Upper lobe of left lung (tissue), 6 donors: ENCODE data around the gene IFT43. TPM values are rescaled to one million over a fixed set of nuclear protein-coding genes. Genes with fewer than 3 reads are reported as not detected.

Experiments
- ATAC-seq, 2 donors: fragments of 200-7000 bp; cut with Tn5 transposase; one replicate each; pipeline ENCODE4 v1.9.1; 2022; ENCODE audit warnings: mild to moderate bottlenecking in 2 of 2, moderate library complexity in 2 of 2; ENCODE audit not compliant: low FRiP score in 2 of 2
- DNase-seq, 2 donors: peaks; one replicate each; pipeline ENCODE4 v3.0.0-alpha.2; 2019 to 2020
- H3K27ac ChIP-seq, 4 donors: fragments of 200-600 bp; sonication (generic); one replicate each; pipeline ENCODE4 v1.5.1; 2016 to 2019
- H3K27me3 ChIP-seq, 4 donors: fragments of 200-600 bp; sonication (generic); one replicate each; pipeline ENCODE4 v1.5.1; 2017 to 2019
- H3K36me3 ChIP-seq, 4 donors: fragments of 200-600 bp; sonication (generic); one replicate each; pipeline ENCODE4 v1.5.1; 2016 to 2019
- H3K4me1 ChIP-seq, 4 donors: fragments of 200-600 bp; sonication (generic); one replicate each; pipeline ENCODE4 v1.5.1; 2018 to 2019
- H3K4me3 ChIP-seq, 4 donors: fragments of 200-600 bp; sonication (generic); one replicate each; pipeline ENCODE4 v1.5.1; 2017 to 2019; ENCODE audit warnings: mild to moderate bottlenecking in 2 of 4, moderate library complexity in 1 of 4
- H3K9me3 ChIP-seq, 4 donors: fragments of 200-600 bp; sonication (generic); one replicate each; pipeline ENCODE4 v1.5.1; 2018 to 2019
- EP300 ChIP-seq, 4 donors: sonication (generic); formaldehyde crosslinking; IDR thresholded peaks; one replicate each; pipeline ENCODE4 v1.5.1; 2017; ENCODE audit warnings: antibody characterized with exemption in 4 of 4, control low read depth in 2 of 4
- POLR2A ChIP-seq, 4 donors: fragments of 450-650 bp; IDR thresholded peaks; one replicate each; pipeline ENCODE4 v1.5.1; 2016 to 2017; ENCODE audit warnings: antibody characterized with exemption in 4 of 4, mild to moderate bottlenecking in 2 of 4
- POLR2AphosphoS5 ChIP-seq, 2 donors: sonication (generic); formaldehyde crosslinking; IDR thresholded peaks; one replicate each; pipeline ENCODE4 v1.5.1; 2017; ENCODE audit warnings: antibody characterized with exemption in 2 of 2
- WGBS, 2 donors: methylation state at CpG; one replicate each; pipeline ENCODE4 v1.1.5; 2017 to 2018; 5-methylcytosine and 5-hydroxymethylcytosine counted together
- total RNA-seq, 6 donors: library from RNA; depleted of rRNA in 4 of 6; stranded (reverse); fragments of >200 nt in 4 of 6; gene quantifications; one replicate each; pipeline versions ENCODE4 v1.1.0 to v1.2.1, GENCODE V29; 2016 to 2021
- TF ChIP-seq, protein P1 (sequence below), 6 experiments: fragments of 450-650 bp in 4 of 6; fragments of 200-600 bp in 2 of 6; sonication (generic) in 2 of 6; IDR thresholded peaks; one replicate each; pipeline ENCODE4 v1.5.1; 2016 to 2019; ENCODE audit warnings: antibody characterized with exemption in 6 of 6
- donor health status: DM: no; HTN: no; CAD: no; lungs with moderate emphysema.
- donor health status: DM: no; HTN: yes; CAD: no; lungs with severe emphysema.

Gene IFT43
- total RNA-seq, 6 donors from 2014 or later = 16.0 to 44.4 (median 34.9) TPM

DNA sequence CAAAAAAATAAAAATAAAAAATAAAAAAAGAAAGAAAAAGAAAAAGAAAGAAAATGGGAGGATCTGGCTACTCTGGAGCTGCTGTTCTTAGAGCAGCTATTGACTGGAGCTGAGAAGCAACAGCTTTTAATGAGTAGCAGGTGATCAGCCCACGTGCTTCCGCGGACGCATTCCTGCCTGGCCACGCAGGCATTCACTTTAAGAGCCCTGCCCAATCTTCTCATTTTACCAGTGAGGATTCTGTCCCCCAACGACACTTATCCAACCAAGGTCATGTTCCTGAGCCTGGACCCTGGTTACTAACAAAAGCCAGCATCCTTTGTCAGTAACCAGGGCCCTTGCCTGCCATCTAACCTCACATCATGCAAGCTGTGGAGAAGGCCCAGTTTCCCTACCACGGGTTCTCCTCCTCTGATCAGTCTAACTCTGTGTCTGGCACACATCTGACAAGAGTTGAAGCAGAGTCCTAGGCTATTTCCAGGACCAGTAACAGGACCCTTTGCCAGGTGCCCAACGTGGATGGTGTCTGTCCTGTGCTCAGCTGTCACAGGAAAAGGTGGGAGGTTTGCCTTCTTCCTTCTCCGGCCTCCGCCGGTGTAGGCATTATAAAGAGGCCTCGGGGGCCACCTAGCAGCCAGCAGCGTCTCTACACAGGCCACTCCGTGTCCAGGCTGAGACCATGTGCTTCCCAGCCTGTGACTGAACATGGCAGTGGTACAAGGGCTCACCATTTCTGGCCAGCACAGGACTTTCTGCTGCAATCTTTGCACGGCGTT lies 105.2 kb downstream of the IFT43 start:
- TF ChIP-seq POLR2AphosphoS5 (IDR thresholded peaks at IDR 0.05) (no peak), EP300 (IDR thresholded peaks at IDR 0.05) (no peak), POLR2A (IDR thresholded peaks at IDR 0.05) (no peak)
- TF ChIP-seq, protein P1, sequence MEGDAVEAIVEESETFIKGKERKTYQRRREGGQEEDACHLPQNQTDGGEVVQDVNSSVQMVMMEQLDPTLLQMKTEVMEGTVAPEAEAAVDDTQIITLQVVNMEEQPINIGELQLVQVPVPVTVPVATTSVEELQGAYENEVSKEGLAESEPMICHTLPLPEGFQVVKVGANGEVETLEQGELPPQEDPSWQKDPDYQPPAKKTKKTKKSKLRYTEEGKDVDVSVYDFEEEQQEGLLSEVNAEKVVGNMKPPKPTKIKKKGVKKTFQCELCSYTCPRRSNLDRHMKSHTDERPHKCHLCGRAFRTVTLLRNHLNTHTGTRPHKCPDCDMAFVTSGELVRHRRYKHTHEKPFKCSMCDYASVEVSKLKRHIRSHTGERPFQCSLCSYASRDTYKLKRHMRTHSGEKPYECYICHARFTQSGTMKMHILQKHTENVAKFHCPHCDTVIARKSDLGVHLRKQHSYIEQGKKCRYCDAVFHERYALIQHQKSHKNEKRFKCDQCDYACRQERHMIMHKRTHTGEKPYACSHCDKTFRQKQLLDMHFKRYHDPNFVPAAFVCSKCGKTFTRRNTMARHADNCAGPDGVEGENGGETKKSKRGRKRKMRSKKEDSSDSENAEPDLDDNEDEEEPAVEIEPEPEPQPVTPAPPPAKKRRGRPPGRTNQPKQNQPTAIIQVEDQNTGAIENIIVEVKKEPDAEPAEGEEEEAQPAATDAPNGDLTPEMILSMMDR (IDR thresholded peaks at IDR 0.05) = peak in 1 of 6 experiments; percentile 12
- 63 to 75% methylated on average over 15 to 16 of the region's 16 CpGs for WGBS, 2 donors
- DNase-seq (no peak), ATAC-seq (peak; percentile 52 to 54)
- Histone ChIP-seq H3K4me3 (no peak overlapping the region), H3K9me3 (no peaks in the 10 kb centered on the region), H3K36me3 (no peaks in the 10 kb centered on the region), H3K27ac (no peak overlapping the region), H3K4me1 (no peaks in the 10 kb centered on the region), H3K27me3 (no peaks in the 10 kb centered on the region)

DNA sequence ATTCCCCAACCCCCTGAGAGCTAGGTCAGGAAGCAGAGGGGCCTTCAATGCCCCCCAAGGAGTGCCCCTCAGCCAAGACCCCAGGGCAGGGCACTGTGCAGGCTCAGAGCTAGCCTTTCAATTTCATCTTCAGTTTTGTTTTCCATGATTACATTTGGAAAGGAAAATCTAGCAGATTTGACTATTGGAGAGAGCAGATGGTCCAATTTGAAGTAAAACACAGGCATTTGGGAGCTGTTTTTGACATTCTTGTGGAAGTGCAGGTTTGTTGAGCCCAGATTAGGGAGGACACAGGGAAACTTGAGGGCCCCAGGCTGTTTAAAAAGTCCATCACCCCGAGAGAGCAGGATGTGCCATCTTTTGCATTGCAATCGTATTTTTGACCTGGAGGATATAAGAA lies 107.5 kb downstream of the IFT43 start:
- no peak for TF ChIP-seq POLR2A (IDR thresholded peaks at IDR 0.05)
- TF ChIP-seq POLR2AphosphoS5 (IDR thresholded peaks at IDR 0.05) = no peak
- TF ChIP-seq, protein P1 (IDR thresholded peaks at IDR 0.05) = no peak
- TF ChIP-seq EP300 (IDR thresholded peaks at IDR 0.05) = no peak
- Histone ChIP-seq H3K27ac (no peak overlapping the region), H3K4me1 (no peaks in the 10 kb centered on the region), H3K27me3 (no peaks in the 10 kb centered on the region), H3K4me3 (no peak overlapping the region), H3K9me3 (no peaks in the 10 kb centered on the region), H3K36me3 (no peaks in the 10 kb centered on the region)
- no peak for DNase-seq
- ATAC-seq = no peak
- WGBS, 2 donors = 71 to 81% methylated on average over 2 of the region's 2 CpGs

DNA sequence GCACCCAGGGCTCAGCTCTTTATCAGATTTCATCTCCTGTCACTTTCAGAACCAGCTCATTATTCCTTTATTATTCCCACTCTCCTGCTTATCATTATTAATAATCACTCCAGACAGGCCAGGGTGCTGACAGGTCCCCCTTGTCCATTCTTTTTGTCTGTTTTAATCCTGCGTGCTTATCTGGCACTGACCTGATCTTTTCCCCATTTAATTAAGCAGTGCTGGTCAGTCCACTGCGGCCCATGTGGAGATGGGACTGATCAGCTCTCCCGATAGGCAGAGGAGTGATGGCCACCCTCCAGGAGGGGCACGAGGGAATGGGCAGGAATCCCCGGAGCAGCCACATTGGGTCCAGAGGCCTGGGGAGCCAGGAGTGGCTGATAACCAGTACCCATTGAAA lies 110.7 kb downstream of the IFT43 start:
- Histone ChIP-seq H3K9me3 (no peaks in the 10 kb centered on the region), H3K27ac (no peak overlapping the region), H3K27me3 (no peaks in the 10 kb centered on the region), H3K4me3 (no peak overlapping the region), H3K4me1 (peaks cover 0 to 5% (median 0%) of the 10 kb centered on the region in 4 donors), H3K36me3 (no peaks in the 10 kb centered on the region)
- ATAC-seq (no peak), DNase-seq (no peak)
- 82 to 88% methylated on average over 3 to 5 of the region's 5 CpGs for WGBS, 2 donors
- TF ChIP-seq, protein P1 (IDR thresholded peaks at IDR 0.05) = no peak
- no peak for TF ChIP-seq POLR2A (IDR thresholded peaks at IDR 0.05)
- no peak for TF ChIP-seq EP300 (IDR thresholded peaks at IDR 0.05)
- TF ChIP-seq POLR2AphosphoS5 (IDR thresholded peaks at IDR 0.05) = no peak

DNA sequence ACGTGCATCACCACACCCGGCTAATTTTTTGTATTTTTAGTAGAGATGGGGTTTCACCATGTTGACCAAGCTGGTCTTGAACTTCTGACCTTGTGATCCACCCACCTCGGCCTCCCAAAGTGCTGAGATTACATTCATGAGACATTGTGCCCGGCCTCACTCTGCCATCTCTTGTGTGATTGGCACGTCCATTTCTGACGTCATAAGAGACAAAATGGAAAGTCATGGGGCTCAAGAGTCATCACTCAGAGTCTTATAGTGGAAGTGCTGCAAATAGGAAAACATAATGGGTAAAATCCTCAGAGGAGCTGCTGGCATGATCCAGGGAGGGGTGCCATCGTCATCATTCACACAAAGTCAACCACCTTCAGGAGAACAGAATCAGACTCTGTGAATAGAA lies 112.0 kb downstream of the IFT43 start:
- DNase-seq (no peak), ATAC-seq (no peak)
- WGBS, 2 donors = 85 to 91% methylated on average over 7 of the region's 7 CpGs
- Histone ChIP-seq H3K27me3 (no peaks in the 10 kb centered on the region), H3K27ac (no peak overlapping the region), H3K9me3 (no peaks in the 10 kb centered on the region), H3K4me1 (peaks cover 0 to 5% (median 0%) of the 10 kb centered on the region in 4 donors), H3K4me3 (no peak overlapping the region), H3K36me3 (no peaks in the 10 kb centered on the region)
- TF ChIP-seq EP300 (IDR thresholded peaks at IDR 0.05) (no peak), POLR2A (IDR thresholded peaks at IDR 0.05) (no peak), POLR2AphosphoS5 (IDR thresholded peaks at IDR 0.05) (no peak)
- TF ChIP-seq, protein P1 (IDR thresholded peaks at IDR 0.05) = no peak

DNA sequence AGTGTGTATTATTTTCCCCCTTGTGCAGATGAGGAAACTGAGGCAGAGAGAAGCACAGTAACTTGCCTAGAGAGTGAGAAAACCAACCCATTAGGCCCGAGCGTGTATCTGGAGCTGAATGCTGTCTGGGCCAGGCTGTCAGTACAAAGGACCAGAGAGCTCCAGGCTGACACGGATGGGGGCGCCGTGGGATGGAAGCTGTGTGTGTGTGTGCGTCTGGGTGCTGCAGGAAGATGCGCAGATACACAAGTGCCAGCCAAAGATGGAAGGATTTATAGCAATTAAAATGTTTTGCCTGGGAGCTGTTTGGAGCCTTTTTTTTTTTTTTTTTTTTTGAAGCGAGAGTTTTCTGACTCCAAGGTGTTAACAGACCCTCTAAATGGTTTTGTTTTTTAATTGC lies 112.5 kb downstream of the IFT43 start:
- 81 to 87% methylated on average over 8 of the region's 8 CpGs for WGBS, 2 donors
- ATAC-seq = no peak

More for the DNA sequence above, 112.5 kb downstream of the IFT43 start:
- TF ChIP-seq POLR2A (IDR thresholded peaks at IDR 0.05) (no peak), POLR2AphosphoS5 (IDR thresholded peaks at IDR 0.05) (no peak), EP300 (IDR thresholded peaks at IDR 0.05) (no peak)
- TF ChIP-seq, protein P1 (IDR thresholded peaks at IDR 0.05) = no peak
- Histone ChIP-seq H3K36me3 (no peaks in the 10 kb centered on the region), H3K4me3 (no peak overlapping the region), H3K4me1 (peaks cover 0 to 5% (median 0%) of the 10 kb centered on the region in 4 donors), H3K9me3 (no peaks in the 10 kb centered on the region), H3K27me3 (no peaks in the 10 kb centered on the region), H3K27ac (no peak overlapping the region)
- no peak for DNase-seq
